RWPE2 (cell line): ENCODE results near the gene SLC23A1.

Experiments
- ATAC-seq: fragments of 200-7000 bp; cut with Tn5 transposase; 3 replicates; pipeline ENCODE4 v1.9.1; 2021; ENCODE audit warnings: low read depth
- DNase-seq: peaks from one replicate; pipeline ENCODE4 v3.0.0-alpha.2; 2020; ENCODE audit warnings: low spot score
- H3K27ac ChIP-seq: fragments of 450-650 bp; 2 replicates; pipeline ENCODE4 v1.5.1; 2017; ENCODE audit warnings: mild to moderate bottlenecking; ENCODE audit not compliant: poor library complexity, severe bottlenecking
- H3K27me3 ChIP-seq: fragments of 250-450 bp; sonication (Bioruptor Pico); 2 replicates; pipeline ENCODE4 v1.5.1; 2021; ENCODE audit warnings: mild to moderate bottlenecking, moderate library complexity; ENCODE audit not compliant: insufficient read depth, poor library complexity, severe bottlenecking
- H3K36me3 ChIP-seq: fragments of 250-450 bp; sonication (Bioruptor Pico); 2 replicates; pipeline ENCODE4 v1.5.1; 2020; ENCODE audit warnings: low read depth, mild to moderate bottlenecking, moderate library complexity
- H3K4me1 ChIP-seq: fragments of 250-450 bp; sonication (Bioruptor Pico); 2 replicates; pipeline ENCODE4 v1.5.1; 2021; ENCODE audit warnings: mild to moderate bottlenecking, moderate library complexity; ENCODE audit not compliant: insufficient read depth, poor library complexity, severe bottlenecking
- H3K4me3 ChIP-seq: fragments of 250-450 bp; sonication (Bioruptor Pico); 2 replicates; pipeline ENCODE4 v1.5.1; 2021; ENCODE audit warnings: mild to moderate bottlenecking, moderate library complexity; ENCODE audit not compliant: severe bottlenecking
- H3K9me3 ChIP-seq: fragments of 250-450 bp; sonication (Bioruptor Pico); 2 replicates; pipeline ENCODE4 v1.5.1; 2021; ENCODE audit warnings: mild to moderate bottlenecking, moderate library complexity; ENCODE audit not compliant: severe bottlenecking
- TF ChIP-seq, protein P1 (sequence below): fragments of 450-650 bp; IDR thresholded peaks from one replicate; pipeline ENCODE4 v1.5.1; 2017; ENCODE audit warnings: mild to moderate bottlenecking, moderate library complexity; ENCODE audit not compliant: poor library complexity, severe bottlenecking

Gene SLC23A1

GRCh38 chr5:139385061-139386049, 2.3 kb upstream of the SLC23A1 start:
- Histone ChIP-seq H3K36me3 (no peaks in the 10 kb centered on the region), H3K4me3 (peak overlapping the region; percentile 18), H3K9me3 (no peaks in the 10 kb centered on the region), H3K4me1 (peaks cover 14% of the 10 kb centered on the region), H3K27ac (no peak overlapping the region), H3K27me3 (no peaks in the 10 kb centered on the region)
- ATAC-seq (peak; percentile 51), DNase-seq (peak; percentile 45)
- TF ChIP-seq, protein P1, sequence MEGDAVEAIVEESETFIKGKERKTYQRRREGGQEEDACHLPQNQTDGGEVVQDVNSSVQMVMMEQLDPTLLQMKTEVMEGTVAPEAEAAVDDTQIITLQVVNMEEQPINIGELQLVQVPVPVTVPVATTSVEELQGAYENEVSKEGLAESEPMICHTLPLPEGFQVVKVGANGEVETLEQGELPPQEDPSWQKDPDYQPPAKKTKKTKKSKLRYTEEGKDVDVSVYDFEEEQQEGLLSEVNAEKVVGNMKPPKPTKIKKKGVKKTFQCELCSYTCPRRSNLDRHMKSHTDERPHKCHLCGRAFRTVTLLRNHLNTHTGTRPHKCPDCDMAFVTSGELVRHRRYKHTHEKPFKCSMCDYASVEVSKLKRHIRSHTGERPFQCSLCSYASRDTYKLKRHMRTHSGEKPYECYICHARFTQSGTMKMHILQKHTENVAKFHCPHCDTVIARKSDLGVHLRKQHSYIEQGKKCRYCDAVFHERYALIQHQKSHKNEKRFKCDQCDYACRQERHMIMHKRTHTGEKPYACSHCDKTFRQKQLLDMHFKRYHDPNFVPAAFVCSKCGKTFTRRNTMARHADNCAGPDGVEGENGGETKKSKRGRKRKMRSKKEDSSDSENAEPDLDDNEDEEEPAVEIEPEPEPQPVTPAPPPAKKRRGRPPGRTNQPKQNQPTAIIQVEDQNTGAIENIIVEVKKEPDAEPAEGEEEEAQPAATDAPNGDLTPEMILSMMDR = peak; percentile 54

DNA sequence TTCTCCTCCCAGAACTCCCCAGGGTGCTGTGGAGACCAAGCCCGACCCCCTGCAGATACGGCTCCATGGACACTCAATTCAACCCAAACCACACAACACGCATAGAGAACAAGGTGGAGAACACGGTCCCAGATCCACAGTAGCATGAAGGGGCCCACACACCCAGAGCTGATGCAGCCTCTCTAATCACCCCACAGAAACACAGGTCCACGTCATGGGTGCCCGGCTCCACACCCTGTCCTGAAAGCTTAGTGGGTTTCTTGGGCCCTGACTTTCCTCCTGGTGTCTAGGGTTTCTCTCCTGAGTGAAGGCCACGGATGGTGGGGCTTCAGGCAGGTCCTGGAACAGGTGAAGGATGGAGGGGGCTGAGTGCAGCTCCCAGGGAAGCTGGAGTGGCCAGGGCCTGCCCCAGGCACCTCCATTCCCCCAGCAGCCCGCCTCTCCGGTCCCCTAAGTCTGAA, 1.5 kb upstream of the SLC23A1 start:
- Histone ChIP-seq H3K4me1 (peaks cover 14% of the 10 kb centered on the region), H3K27me3 (no peaks in the 10 kb centered on the region), H3K27ac (no peak overlapping the region), H3K4me3 (peak overlapping the region; percentile 18), H3K9me3 (no peaks in the 10 kb centered on the region), H3K36me3 (no peaks in the 10 kb centered on the region)
- TF ChIP-seq, protein P1 = no peak
- ATAC-seq (no peak), DNase-seq (no peak)

- no peak for ATAC-seq
- TF ChIP-seq, protein P1 = no peak
- H3K36me3 ChIP-seq = no peaks in the 10 kb centered on the region
- no peaks in the 10 kb centered on the region for H3K9me3 ChIP-seq
- no peak overlapping the region for H3K4me3 ChIP-seq
- no peak overlapping the region for H3K27ac ChIP-seq
- peaks cover 14% of the 10 kb centered on the region for H3K4me1 ChIP-seq
- DNase-seq = no peak
- no peaks in the 10 kb centered on the region for H3K27me3 ChIP-seq
These were observed 995 bp upstream of the SLC23A1 start for GRCh38 chr5:139383993-139384590.

GRCh38 chr5:139382807-139383206, 290 bp downstream of the SLC23A1 start:
- ATAC-seq (no peak), DNase-seq (no peak)
- H3K27me3 ChIP-seq = no peaks in the 10 kb centered on the region
- H3K36me3 ChIP-seq = no peaks in the 10 kb centered on the region
- H3K4me3 ChIP-seq = no peak overlapping the region
- H3K4me1 ChIP-seq = peaks cover 14% of the 10 kb centered on the region
- H3K9me3 ChIP-seq = no peaks in the 10 kb centered on the region
- no peak overlapping the region for H3K27ac ChIP-seq
- TF ChIP-seq, protein P1 = no peak
